DLD1 (cell line): ENCODE measurements around the gene RAB11FIP5.
"Not testable (repeated sequence)": the region's sequence is repeated elsewhere in the genome, so short reads cannot be mapped to it uniquely, and the experiment has no call there.

Experiments
- in situ Hi-C: cut with HindIII; loops from 2 replicates; pipeline ENCODE4 v1.10.0; 2017; ENCODE audit warnings: low sequenced_read_pairs

RAB11FIP5 gene

DNA sequence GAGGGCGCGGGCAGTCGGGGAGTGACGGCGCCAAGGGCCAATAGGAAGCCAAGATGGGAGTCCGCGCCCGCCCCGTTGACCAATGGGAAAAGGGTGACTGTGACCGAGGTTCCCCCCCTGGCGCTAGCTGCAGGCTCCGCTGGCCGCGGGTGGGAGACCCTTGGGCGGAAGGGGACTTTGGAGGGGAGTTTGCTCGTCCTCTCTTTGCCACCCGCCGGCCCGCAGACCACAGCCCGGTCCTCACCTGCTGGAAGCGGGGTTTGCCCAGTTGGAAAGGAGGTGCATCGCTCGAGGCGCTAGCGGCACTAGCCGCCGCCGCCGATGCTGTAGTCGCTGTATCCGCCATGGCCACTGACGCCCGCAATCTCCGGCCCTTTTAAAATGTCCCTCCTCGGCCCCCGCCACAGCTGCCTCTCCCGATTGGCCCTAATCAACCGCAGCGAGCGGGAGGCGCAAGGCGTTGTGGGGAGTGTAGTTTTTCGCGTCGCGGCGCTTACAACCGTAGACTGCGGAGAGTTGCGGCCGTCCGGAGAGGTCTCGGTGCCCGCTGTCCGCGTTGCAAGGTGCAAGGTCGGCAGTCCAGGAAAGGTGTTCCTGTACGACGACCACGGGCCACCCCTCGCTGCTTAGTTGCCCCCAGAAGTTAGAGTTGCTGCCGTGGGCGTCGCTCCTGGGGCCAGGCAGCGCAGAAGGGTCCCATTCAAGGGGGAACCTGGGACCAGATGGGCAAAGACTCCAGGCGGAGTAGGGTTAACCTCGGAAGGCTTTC is 41.2 kb downstream of the RAB11FIP5 start, which contains the start of gene SFXN5:
Gene SFXN5 (minus strand): TSS at position 353 of the 769 bp plus-strand sequence. CDS start 7 bp downstream, at position 346.
- in situ Hi-C loops = no loop called here

DNA sequence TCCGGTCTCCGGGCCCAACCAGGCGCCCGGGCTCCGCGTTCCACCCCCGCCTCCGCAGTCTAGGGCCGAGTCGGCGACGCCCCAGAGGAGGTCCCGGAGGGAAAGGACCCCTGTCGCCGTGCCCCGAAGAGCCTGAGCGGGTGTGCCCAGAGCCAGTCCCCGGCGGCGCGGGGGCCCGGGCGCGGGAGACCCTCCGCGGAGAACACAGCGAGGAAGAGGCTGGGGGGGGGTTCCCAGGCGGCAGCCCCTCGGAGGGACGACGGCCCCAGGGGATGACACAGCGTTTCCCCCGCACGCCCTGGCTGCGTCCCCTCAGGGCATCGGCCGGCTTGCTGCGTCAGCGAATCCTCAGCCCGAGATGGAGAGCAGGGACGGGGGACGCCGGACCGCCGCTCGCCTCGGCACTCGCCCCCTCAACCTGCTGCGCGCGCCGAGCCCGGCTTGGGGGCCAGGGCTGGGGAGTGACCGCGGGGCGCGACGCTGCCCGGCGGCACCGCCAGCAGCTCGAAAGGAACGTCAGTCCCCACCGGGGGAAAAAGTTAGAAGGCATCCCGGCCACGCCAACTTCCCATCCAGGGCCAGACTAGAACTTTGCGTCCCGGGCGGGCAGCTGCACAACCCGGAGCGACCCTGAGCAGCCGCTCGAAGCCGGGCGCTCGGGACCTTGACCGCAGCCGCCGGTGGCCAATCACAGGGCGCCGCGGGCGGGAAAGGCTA is 41.9 kb downstream of the RAB11FIP5 start:
- in situ Hi-C loops = no loop called here

- in situ Hi-C loops = no loop called here
These were observed 42.7 kb downstream of the RAB11FIP5 start for GRCh38 chr2:73069855-73070642.

- in situ Hi-C loops = no loop called here
These were observed 43.5 kb downstream of the RAB11FIP5 start for GRCh38 chr2:73069041-73069854.

DNA sequence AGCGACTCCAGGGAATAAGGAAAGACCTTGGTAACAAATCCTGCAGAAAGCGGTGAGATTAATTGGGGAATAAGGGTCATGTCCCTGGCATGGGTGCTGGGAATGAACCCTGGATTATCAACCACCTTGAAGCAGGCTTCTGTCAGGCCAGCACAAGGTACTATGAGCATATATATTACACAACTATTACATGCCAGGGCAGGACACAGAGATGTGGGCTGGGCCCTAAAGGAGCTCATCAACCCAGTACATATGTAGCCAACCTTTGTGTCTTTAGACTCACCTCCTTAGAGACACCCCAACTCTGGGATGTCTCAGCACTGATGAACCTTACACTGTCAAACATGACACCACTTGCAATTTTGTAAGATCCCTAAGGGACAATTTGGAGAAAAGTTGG is 44.6 kb downstream of the RAB11FIP5 start:
- in situ Hi-C loops = no loop called here

DNA sequence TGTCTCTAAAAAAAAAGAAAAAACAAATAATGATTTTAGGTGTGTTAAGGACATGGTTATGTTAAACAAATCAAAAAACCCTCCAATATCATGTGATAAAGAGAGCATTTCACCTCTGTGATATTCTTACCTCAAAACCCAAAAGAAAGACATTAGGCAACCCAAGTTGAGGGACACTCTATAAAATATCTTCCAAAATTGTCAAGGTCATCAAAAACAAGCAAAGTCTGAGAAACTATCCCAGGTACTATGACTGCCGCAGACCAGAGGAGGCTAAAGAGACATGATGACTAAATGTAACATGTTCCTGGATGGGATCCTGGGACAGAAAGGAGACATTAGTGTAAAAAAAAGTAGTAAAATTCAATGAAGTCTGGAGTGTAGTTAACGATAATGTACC is 45.7 kb downstream of the RAB11FIP5 start:
- in situ Hi-C loops = no loop called here

- in situ Hi-C loops = not testable (repeated sequence)
These were observed 47.7 kb downstream of the RAB11FIP5 start for GRCh38 chr2:73065070-73065469.

GRCh38 chr2:73063909-73064875 is 48.6 kb downstream of the RAB11FIP5 start:
- in situ Hi-C loops = no loop called here

- in situ Hi-C loops = no loop called here
These were observed 49.3 kb downstream of the RAB11FIP5 start for GRCh38 chr2:73063472-73063871.

GRCh38 chr2:73059106-73059505 is 53.6 kb downstream of the RAB11FIP5 start:
- in situ Hi-C loops = no loop called here

DNA sequence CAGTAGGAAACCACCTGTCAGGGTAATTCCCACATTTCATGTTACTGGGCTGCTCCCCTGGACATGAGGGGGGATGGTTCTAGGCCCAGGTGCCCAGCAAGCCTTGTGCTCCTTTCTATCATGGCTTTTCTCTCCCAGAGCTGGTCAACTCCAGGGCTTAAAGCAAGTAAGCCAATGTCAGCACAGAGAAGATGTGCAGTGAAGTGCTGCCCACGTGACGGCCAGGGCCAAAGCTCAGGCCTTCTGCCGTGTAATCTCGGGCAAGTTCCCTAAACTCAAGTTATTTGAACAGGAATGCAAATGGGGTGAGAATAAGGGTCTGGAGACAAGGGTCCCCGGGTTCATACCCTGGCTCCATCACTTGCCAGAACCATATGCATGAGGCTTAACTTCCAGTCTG is 57.8 kb downstream of the RAB11FIP5 start:
- in situ Hi-C loops = no loop called here

- in situ Hi-C loops = no loop called here
These were observed 59.2 kb downstream of the RAB11FIP5 start for GRCh38 chr2:73053316-73054114.

DNA sequence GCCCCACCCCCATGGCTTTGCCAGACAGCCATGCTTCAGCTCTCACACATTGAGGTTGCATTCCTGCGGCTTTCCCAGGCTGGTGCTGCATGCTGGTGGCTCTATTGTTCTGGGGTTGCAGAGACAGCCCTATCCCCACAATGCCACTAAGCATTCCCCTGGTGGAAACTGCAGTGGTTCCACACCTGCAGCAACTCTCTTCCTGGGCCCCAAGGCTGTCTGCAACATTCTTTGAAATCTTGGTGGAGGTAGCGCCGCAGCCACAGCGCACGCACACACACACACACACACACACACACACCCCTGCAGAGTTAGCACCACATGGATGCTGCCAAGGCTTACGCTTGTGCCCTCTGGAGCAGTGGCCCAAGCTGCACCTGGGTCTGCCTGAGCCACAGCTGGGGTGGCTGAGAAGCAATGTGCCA is 62.6 kb downstream of the RAB11FIP5 start:
- in situ Hi-C loops = no loop called here

DNA sequence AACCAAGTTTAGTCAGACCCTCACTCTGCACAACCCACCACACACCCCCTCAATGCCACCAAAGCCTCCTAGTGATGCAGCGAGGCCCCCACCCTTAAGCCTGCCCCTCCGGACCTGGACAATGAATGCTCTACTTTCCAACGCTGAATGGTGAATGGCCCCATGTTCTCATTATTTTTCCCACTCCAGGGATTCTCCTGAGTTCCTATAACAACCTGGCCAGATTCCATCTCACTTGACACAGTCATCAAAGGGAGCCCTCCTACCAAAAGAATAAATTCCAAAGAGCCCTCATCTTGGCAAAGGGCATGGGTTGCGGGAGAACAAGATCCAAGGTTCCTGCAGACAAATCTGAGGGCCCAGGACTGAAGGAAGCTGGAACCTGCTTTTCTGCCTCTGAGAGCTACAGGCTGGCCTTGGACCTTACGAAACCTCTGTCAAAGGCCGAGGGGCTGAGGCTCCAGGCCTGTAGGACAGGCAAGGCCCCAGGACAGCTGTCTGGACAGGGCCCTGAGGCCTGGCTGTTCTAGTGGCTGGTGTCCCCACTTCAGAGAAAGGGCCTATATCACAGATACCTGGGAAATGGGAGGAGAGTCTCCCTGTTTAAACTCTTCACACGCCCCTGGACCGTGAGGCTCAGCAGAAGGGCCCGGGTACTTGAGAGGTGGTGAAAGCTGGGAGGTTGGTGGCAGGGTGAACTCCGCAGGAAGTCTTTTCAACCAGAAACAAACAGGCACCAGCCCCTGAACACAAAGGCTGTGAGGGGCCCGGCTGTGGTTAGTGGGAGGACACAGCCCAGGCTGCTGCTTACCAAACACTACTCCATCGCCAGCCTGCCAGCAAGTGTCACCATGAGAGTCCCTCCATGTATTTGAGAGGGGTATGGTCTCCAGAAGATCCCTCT is 68.6 kb downstream of the RAB11FIP5 start:
- in situ Hi-C loops = no loop called here

DNA sequence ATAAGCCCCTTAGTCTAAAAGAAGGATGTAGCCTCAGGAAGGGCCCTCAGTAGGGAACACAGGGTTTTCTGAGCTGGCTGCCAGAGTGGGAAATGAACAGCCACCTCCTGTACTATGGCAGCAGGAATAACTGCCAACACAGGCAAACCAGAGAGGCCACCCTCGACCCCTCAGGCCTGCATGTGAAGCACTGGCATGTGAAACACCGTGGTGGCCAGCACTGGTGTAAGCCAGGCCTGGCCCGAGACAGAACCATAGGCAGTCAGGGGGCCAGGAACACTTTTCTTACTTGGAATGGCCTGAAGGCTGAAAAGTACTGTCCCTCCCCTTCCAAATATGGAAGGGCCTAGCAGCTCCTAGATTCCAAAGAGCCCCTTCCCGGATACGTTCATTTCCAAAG is 69.5 kb downstream of the RAB11FIP5 start:
- in situ Hi-C loops = no loop called here

GRCh38 chr2:73037947-73038585 is 74.7 kb downstream of the RAB11FIP5 start:
- in situ Hi-C loops = no loop called here

GRCh38 chr2:73036766-73037165 is 76.0 kb downstream of the RAB11FIP5 start:
- in situ Hi-C loops = no loop called here
